Umbilical cord (tissue), 2 donors: ENCODE results near the gene MYF6. TPM values are rescaled to one million over a fixed set of nuclear protein-coding genes. Genes with fewer than 3 reads are reported as not detected.

Experiments
- DNase-seq: peaks from one replicate; pipeline ENCODE4 v3.0.0-alpha.2; 2015; ENCODE audit warnings: low spot score
- total RNA-seq: library from RNA; depleted of rRNA; stranded (reverse); fragments of >200 nt; gene quantifications from one replicate; pipeline ENCODE4 v1.2.3, GENCODE V29; 2014; ENCODE audit warnings: low replicate concordance; ENCODE audit not compliant: insufficient read depth

MYF6 gene
- not detected for total RNA-seq

DNA sequence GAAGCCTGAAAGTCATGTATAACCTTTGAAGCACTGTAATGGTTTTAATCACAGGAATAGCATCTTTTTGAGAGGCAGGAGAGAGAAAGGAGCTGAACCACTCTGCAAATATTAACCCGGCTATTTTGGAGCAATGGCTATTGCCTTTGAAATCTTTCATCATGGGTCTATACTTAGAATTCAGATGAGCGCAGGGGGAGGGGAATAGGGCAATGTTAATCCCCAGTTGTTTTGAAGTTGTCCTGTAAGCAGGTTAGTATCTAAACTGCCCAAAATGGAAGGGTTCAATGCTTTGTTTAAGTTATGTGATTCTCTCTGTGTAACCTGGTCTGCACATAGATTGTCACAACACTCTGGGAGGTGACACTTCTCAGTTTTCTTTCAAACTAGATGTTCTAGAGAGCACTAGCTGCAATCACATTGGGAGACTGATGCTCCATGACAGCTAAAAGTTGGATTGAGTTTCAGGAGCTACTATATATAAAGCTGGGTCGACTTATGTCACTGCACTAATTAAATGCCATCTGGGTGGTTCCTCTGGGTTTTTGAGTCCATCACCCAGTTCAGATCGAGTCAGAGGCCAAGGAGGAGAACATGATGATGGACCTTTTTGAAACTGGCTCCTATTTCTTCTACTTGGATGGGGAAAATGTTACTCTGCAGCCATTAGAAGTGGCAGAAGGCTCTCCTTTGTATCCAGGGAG lies at the start of gene MYF6:
TSS of gene MYF6 (plus strand) at position 509 of the 704 bp plus-strand sequence. CDS start at position 595, 86 bp downstream.
- no peak for DNase-seq

DNA sequence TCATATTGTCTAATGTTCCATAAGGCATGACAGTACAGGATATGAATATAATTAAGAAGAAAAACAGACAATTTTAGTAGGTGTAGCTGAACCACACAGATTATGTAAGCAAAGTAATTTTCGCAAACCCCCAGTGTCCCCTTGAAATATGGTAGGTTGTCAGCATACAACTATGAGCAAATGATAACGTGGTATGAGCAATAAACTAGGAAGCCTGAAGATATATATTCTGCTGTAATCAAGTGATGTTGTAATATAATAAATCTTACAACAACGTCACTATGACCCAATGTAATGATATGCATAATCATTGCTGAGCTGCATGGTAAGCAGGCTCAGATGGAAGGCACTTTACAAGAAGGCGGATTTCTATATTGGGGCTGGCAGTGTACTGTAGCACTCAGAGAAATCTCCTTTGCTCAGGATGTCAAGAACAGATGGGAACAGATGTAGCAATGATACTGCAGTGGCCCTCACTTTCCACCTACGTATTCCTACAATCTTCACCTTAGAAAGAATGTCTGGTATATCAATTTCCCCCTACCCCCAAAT lies 47.8 kb upstream of the MYF6 start:
- no peak for DNase-seq

- no peak for DNase-seq
Measured at GRCh38 chr12:80662586-80662985, 44.8 kb upstream of the MYF6 start.

DNA sequence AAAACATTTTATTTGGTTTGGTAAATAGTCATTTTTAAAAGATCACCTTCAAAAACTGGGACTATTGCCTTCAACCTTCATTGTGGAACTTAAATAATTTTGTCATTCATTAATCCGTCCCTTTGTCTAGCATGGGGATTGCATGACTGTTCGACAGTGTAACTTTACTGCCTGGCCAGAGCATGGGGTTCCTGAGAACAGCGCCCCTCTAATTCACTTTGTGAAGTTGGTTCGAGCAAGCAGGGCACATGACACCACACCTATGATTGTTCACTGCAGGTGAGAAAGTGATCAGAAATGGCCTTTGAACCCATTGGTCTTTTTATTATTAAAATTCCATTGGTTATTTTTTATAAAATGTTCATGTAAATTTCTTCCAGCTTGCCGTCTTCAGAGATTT lies 37.2 kb upstream of the MYF6 start:
- DNase-seq, result no peak

DNA sequence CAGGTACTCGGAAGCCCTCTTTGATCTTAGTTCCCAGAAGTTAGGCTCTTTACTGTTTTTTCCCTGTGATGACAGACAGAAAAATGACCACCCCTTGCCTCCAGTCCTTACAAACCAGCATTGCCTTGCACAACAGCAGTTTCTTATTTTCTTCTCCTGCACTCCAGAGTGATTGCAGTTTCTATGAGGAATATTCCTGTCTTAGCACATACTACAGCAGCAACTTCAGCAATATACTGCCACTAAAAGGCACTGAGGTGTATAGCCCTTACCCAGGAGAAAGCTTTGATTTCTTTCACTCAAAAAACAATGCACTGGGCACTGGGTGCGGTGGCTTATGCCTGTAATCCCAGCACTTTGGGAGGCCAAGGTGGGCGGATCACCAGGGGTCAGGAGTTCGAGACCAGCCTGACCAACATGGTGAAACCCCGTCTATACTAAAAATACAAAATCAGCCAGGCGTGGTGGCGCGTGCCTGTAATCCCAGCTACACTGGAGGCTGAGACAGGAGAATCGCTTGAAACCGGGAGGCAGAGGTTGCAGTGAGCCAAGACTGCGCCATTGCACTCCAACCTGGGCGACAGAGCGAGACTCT lies 31.3 kb upstream of the MYF6 start:
- DNase-seq, result peak; percentile 21

- no peak for DNase-seq
Measured at GRCh38 chr12:80676856-80677255, 30.6 kb upstream of the MYF6 start.

DNA sequence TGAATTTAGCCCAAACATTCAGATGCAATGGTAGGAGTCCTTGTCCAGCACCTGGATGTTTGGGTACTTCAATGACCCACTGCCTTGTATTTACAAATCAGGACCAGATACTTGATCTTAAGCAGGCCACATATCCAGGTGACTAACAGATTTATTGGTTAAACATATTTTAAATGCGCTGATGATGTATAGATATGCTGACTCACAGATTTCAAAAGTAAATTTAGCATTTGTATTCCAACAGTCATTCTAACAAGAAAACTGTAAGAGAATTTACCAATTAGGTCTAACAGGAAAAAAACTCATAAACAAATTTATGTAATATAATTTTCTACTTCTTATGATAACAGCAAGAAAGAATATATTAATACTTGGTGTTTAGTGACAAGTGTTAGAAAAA lies 29.4 kb upstream of the MYF6 start:
- DNase-seq, result no peak

DNA sequence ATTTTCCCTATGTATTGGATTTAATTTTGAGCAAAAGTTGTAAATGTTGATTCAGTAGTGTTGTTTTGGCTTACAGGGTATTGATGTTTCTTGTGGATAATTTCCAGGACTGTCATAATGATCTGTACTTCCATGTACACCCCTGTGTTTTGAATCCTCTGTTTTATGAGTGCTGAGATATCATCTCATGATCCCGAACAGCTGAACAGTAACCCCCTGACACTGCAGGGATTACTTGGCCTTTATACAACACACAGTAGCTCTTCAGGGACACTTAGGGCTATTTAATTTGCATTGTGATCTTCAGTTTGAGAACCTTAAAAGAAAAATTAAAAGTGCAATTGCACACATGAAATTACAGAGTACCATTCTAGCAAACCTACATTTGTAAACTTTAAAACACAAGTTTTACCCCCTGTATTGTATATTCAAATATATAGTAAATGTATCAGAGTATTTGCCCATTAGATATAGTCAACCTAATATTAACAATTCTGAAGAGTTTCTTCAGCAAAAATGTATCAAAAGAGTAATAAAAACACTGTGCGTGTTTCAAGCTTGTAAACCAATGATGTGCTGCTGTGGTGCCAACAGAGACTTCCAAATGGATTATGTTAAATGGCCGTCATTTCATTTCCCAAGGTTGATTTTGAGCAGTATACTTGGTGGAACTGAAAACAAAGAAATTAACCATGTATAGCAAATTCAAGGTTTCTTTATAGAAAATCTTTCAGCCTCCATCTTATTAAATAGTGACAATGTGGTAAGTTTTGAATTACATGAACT lies 27.9 kb upstream of the MYF6 start:
- DNase-seq, result no peak

DNA sequence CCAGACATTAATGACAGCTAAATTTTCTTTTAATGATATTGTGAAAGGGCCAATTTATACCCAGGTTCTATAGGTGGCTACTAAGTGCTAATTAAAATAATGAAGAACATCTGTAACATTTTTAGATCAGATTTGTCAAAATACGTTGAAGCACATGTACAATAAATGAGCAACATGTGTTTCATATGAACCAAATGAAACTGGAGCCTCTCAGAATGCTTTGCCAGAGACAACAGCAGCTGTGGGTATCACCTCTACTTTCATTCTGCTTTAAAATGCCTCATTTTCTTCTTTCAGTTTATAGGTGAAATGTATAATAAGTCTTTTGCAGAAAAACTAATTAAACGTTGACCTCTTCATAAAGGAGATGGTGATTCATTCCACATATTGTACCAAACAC lies 26.1 kb upstream of the MYF6 start:
- DNase-seq, result no peak

- no peak for DNase-seq
Measured at GRCh38 chr12:80681786-80682185, 25.6 kb upstream of the MYF6 start.

DNA sequence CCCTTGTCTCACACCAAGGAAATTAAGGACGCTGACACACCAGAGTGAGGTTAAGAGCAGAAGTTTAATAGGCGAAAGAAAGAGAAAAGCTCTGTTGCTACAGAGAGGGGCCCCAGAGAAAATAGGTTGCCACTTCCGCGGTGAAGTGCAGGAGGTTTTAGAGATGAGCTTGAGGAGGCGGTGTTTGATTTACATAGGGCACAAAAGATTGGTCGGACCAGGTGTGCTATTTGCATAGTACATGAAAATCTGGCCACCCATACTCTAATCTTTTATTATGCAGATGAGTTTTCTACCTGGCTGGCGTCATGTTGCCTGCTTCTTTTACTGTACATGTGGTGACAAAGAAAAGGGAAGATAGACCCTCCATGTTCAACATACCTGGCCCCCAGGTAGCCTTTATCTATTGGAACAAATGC lies 23.3 kb upstream of the MYF6 start:
- no peak for DNase-seq

GRCh38 chr12:80690090-80690489 lies 17.3 kb upstream of the MYF6 start:
- DNase-seq, result no peak

DNA sequence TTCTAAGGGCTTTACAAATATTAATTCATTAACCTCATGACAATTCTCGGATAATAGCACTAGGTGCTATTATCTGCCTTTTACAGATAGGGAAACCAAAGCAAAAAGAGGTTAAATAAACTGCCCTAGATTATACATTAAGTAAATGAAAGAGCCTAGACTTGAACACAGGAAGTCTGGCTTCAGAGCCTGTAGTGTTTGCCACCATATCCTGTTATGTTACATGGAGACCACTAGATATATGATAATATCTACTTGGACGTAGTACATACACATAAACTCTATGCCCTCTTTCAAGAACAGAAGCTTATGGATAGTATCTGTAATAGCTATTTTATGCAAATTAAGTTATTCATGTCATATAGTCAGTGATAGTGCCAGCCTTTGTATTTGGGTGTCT lies 16.9 kb upstream of the MYF6 start:
- no peak for DNase-seq

DNA sequence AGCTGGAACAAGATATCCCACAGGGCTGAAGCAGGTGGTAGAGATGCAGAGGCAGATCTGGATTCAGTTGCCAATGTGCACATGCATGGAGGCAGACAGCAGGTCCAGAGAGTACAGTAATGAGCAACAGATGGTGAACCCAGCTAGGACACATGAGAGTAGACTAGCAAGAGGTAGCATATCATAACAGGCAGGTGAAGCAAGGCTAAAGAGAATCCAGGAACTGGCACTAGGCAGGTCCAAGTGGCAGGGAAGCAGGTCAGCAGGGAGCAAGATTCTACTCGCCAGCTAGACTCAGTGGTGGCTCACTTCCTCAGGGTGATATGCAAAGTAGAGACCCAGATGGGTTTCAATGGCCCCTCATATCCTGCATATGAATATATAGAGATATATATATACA lies 15.3 kb upstream of the MYF6 start:
- DNase-seq, result no peak

DNA sequence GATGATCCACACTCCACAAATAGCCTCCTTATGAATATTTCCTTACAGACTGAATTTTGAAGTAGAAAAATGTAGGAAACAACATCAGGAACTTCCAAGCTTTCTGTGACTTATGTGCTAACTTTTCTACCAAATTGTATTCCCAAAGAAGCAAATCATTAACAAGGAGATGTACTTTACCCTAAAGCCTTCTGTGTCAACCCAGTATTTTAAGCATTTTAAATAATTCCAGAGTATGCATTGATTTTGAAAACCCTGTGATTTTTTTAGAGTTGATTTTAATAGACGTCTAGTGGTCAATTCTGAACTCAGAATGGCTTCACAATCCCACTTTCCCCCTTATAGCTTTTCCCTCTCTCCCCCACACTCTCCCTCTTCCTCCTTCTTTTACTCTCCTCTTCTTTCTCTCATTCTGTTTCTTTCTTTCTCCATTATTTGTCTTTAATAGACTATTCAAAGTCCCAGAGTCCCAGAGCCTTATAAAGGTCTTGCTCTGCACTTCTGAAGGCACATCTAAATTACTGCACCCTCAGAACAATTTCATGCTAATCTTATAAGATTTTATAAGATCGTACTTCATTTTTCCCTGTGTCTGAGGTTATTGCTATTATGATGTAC lies 10.1 kb upstream of the MYF6 start:
- DNase-seq, result no peak

- DNase-seq, result no peak
Measured at GRCh38 chr12:80698256-80698655, 9.2 kb upstream of the MYF6 start.

DNA sequence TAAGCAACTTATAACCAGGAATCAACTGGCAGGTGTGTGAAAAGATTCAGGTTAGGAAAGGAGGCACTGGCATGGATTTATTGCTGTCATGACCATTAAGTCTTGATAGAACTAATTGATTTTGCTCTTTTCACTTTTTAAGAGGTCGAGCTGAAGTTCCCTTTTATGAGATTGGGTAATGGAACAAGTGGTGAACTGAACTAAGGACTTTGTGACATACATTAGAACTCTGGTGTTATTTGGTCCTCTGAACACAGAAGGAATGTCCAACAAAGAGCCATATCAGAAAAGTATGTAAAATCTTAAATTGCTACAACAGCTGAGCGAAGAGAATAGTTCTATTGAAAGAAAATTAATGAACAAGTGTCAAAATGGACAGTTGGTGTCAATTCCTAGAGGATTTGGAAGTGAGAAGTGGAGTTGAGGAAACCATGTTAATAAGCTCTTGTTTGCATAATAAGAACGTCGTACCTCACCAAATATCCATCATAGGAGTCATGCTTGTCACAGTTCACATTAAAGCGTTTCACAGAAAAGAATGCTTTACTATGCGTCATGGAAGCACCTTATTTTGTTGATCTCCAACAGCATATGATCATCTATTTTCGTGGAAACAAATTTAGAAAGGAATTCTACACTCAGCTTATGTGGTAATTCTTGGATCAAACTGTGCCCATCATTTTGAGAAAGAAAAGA lies 8.4 kb upstream of the MYF6 start:
- DNase-seq, result no peak

DNA sequence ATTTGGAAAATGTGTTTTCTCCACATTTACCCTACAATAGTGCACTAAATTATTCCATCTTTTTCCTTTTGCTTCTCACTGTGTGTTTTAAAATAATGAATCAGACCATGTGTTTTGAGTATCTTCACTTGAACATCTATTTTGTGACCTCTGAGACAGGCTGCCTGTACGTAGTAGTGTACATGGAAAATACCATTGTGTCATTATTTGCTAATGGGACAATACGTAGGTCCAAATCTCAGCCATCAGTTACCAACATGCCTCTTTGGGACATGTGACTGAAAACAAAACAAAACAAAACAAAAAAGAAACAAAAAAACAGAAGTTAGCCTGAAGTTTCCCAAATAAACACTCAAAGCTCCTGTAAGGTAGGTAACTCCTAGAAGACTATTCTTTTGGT lies 7.1 kb upstream of the MYF6 start:
- DNase-seq, result no peak

GRCh38 chr12:80701388-80701787 lies 6.0 kb upstream of the MYF6 start:
- no peak for DNase-seq

DNA sequence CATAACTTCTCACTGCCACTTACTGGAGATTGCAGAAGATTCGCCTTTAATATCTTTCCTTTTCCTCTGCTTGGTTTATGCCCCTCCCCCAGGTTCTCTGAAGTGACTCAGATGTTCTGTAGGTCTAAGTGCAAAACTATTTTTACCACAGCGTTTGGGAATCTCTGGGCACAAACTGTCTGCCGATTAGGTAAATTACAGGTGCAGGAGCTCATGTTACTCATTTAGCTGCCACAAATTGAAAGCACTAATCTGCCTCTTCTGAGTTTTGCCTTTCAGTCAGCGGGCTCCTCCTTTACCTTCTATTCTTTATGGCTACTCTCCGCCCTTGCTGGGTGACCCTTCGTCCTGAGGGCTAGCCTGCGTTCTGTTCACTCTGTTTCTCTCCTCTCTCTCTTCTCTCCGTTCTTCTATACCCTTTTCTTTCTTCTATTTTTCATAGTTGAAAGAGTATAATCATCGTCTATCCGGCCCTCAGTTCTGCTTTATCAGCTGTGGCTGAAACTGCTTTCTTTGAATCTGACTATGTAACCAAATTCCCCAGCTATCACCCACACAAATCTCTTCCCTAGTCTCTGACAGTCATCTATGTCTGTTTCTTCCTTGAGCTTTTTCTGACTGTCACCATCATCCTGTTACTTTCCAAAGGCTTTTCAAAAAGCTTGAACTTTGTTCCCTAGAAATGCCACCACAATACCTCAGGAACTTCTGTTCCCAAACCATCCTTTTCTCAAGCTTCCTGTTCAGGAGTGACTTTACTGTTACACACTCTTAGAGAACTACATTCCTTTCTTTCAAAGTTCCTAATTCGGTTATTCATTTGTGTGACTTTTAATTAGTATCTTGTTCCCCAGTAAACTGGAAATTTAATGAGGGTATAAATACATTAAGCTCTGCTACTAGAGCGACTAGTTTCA lies 4.3 kb upstream of the MYF6 start:
- DNase-seq, result peak; percentile 38
